ENCODE results near the gene SGO2. TPM values are rescaled to one million over a fixed set of nuclear protein-coding genes. Genes with fewer than 3 reads are reported as not detected.

Gene SGO2
- total and polyA plus RNA-seq, 10 of the 15 experiments (the other 5 are each of a cell fraction or from before 2014, with no cell fraction given): 15.8 to 55.2 (median 24.3) TPM

DNA sequence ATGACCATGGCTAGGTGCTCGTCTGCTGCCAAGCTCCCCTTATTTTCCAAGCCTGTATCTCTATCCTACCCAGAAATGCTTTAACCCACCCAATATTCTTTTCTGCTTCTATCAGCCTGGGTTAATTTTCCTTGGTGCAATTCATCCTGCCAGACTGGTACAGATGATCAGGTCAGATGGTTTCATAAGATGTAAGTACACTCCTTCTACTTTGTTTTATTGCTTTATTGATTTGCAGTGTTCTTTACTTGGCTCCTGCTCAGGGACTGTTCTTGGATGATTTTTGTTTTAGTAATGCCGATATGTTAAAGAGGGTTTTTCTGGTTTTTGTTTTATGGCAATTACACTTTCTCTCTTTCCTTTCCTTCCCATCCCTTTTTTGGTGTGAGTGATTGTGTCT, 2.4 kb upstream of the SGO2 start (continued):
- TF ChIP-seq, protein P1, sequence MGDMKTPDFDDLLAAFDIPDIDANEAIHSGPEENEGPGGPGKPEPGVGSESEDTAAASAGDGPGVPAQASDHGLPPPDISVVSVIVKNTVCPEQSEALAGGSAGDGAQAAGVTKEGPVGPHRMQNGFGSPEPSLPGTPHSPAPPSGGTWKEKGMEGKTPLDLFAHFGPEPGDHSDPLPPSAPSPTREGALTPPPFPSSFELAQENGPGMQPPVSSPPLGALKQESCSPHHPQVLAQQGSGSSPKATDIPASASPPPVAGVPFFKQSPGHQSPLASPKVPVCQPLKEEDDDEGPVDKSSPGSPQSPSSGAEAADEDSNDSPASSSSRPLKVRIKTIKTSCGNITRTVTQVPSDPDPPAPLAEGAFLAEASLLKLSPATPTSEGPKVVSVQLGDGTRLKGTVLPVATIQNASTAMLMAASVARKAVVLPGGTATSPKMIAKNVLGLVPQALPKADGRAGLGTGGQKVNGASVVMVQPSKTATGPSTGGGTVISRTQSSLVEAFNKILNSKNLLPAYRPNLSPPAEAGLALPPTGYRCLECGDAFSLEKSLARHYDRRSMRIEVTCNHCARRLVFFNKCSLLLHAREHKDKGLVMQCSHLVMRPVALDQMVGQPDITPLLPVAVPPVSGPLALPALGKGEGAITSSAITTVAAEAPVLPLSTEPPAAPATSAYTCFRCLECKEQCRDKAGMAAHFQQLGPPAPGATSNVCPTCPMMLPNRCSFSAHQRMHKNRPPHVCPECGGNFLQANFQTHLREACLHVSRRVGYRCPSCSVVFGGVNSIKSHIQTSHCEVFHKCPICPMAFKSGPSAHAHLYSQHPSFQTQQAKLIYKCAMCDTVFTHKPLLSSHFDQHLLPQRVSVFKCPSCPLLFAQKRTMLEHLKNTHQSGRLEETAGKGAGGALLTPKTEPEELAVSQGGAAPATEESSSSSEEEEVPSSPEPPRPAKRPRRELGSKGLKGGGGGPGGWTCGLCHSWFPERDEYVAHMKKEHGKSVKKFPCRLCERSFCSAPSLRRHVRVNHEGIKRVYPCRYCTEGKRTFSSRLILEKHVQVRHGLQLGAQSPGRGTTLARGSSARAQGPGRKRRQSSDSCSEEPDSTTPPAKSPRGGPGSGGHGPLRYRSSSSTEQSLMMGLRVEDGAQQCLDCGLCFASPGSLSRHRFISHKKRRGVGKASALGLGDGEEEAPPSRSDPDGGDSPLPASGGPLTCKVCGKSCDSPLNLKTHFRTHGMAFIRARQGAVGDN (IDR thresholded peaks at IDR 0.05): no peak

DNA sequence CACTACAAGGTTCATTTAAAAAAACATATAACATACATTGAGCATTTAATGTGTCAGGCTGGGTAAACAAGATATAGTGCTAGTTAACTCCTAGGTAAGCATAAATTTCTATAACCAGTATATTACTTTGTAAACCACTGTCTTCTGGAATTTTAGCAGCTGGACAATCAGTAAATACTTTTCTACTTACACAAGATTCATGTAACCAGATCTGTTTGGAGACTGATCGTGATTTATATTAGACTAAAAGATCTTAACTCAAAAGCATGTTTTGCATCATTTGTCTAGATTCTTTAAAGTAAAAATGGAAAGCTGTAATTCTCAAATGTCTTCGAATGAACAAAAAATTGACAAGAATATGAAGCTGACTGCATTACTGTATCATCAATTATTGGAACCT, 941 bp upstream of the SGO2 start:
- FAIRE-seq (no peak), DNase-seq (ENCODE audit: low read depth, low spot score) (no peak), ATAC-seq (no peak)
- Histone ChIP-seq H3K79me2 (ENCODE audit: control insufficient read depth, insufficient read depth, low read length) (peaks cover 38% of the 10 kb centered on the region), H4K20me1 (ENCODE audit: control insufficient read depth, insufficient read depth) (no peaks in the 10 kb centered on the region), H3K27me3 (replicated peaks in 1 of 2; ENCODE audit: control insufficient read depth in 2 of 2, insufficient read depth in 2 of 2, low read length in 1 of 2) (no peaks in the 10 kb centered on the region; a peak in 1 of 4 replicates), H3K36me3 (ENCODE audit: control insufficient read depth in 2 of 2, insufficient read depth in 2 of 2, low read length in 1 of 2) (no peaks in the 10 kb centered on the region), H3K4me3 (no peak overlapping the region), H3K9me3 (replicated peaks; ENCODE audit: control insufficient read depth, insufficient read depth, low read length) (no peaks in the 10 kb centered on the region), H3K4me1 (ENCODE audit: control insufficient read depth, insufficient read depth, low read length) (peaks cover 3% of the 10 kb centered on the region; the same call in 1 of the 2 replicates), H3K4me2 (ENCODE audit: control insufficient read depth, insufficient read depth) (no peak overlapping the region), H3K27ac (ENCODE audit: control insufficient read depth, insufficient read depth) (no peak overlapping the region), H3K9ac (ENCODE audit: control insufficient read depth, insufficient read depth, low read length) (no peak overlapping the region), H2AFZ (ENCODE audit: control insufficient read depth, low read depth, low read length) (peak overlapping the region; percentile 99; the same call in 1 of the 2 replicates)
- ChIA-PET CTCF (interaction anchor here (0.7 to 4.5 kb wide), 7 partner anchors 11 to 189 kb away, joined by 3 to 21 read pairs (median 3); partner anchors contain the start of gene KCTD18), SMC1A (ENCODE audit: uncharacterized antibody, unreplicated experiment) (interaction anchor here (0.7 to 2.0 kb wide), 13 partner anchors 9 to 528 kb away, joined by 3 to 7 read pairs (median 3); partner anchors contain the start of genes BZW1 and KCTD18), POLR2A (interaction anchor here (0.7 to 2.4 kb wide), 3 partner anchors 10 to 15 kb away, joined by 3 to 14 read pairs (median 3); partner anchors contain the start of gene KCTD18), RAD21 (ENCODE audit: unreplicated experiment) (interaction anchor here (0.7 to 2.4 kb wide), 4 partner anchors 8 to 41 kb away, joined by 3 to 10 read pairs (median 4); partner anchors contain the start of gene KCTD18)
- WGBS (ENCODE audit: insufficient coverage, insufficient replicate concordance, low lambda C conversion rate, missing lambda C conversion rate): 100% methylated on average over 2 of the region's 2 CpGs
- no TSS peak for BruUV-seq (replicated peaks)
- no peak for TF ChIP-seq TCF12 (IDR thresholded peaks at IDR 0.05; ENCODE audit: low read depth, low read length)
- no peak for TF ChIP-seq BMI1 (IDR thresholded peaks at IDR 0.05; ENCODE audit: borderline replicate concordance)
- no peak for TF ChIP-seq SKIL (IDR thresholded peaks at IDR 0.05; ENCODE audit: low read depth, poor library complexity, severe bottlenecking)
- TF ChIP-seq MYC (IDR thresholded peaks at IDR 0.05; ENCODE audit: insufficient read depth, insufficient read length, insufficient replicate concordance, low read length, severe bottlenecking): no peak
- no peak for TF ChIP-seq CBX3 (IDR thresholded peaks at IDR 0.05; ENCODE audit: borderline replicate concordance, low read depth)
- TF ChIP-seq ASH2L (IDR thresholded peaks at IDR 0.05; ENCODE audit: borderline replicate concordance, low read depth): no peak
- no peak for TF ChIP-seq CEBPZ (IDR thresholded peaks at IDR 0.05; ENCODE audit: low read depth, low read length)
- intact Hi-C loops (cut with micrococcal nuclease; ENCODE audit: unreplicated experiment) (no loop called here), in situ Hi-C loops (cut with MboI) (no loop called here)

Measured in GM12878 (cell line).